ENCODE data around the gene OSBPL3.

DNA sequence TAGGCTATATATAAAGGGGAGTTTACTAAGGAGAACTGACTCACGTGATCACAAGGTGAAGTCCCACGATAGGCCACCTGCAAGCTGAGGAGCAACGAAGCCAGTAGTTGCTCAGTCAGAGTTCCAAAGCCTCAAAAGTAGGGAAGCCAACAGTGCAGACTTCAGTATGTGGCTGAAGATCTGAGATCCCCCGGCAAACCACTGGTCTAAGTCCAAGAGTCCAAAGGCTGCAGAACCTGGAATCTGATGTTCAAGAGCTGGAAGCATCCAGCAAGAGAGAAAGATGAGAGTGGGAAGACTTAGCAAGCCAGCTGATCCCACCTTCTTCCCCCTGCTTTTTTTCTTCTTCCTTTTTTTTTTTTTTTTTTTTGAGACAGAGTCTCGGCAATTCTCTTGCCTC is 195.7 kb downstream of the OSBPL3 start:
- TF ChIP-seq EZH2phosphoT487 (IDR thresholded peaks at IDR 0.05; ENCODE audit: borderline replicate concordance, low read length): no peak
- TF ChIP-seq, protein P1, sequence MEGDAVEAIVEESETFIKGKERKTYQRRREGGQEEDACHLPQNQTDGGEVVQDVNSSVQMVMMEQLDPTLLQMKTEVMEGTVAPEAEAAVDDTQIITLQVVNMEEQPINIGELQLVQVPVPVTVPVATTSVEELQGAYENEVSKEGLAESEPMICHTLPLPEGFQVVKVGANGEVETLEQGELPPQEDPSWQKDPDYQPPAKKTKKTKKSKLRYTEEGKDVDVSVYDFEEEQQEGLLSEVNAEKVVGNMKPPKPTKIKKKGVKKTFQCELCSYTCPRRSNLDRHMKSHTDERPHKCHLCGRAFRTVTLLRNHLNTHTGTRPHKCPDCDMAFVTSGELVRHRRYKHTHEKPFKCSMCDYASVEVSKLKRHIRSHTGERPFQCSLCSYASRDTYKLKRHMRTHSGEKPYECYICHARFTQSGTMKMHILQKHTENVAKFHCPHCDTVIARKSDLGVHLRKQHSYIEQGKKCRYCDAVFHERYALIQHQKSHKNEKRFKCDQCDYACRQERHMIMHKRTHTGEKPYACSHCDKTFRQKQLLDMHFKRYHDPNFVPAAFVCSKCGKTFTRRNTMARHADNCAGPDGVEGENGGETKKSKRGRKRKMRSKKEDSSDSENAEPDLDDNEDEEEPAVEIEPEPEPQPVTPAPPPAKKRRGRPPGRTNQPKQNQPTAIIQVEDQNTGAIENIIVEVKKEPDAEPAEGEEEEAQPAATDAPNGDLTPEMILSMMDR (conservative IDR thresholded peaks at IDR 0.05; ENCODE audit: low read depth, low read length): no peak
- no peak for TF ChIP-seq EZH2 (IDR thresholded peaks at IDR 0.05; ENCODE audit: low read length, unreplicated experiment)
